Neural cell (in vitro differentiated cells): ENCODE data around the gene PAX3.

Source experiments
- CTCF ChIP-seq: fragments of 450-650 bp; IDR thresholded peaks from 2 replicates; pipeline ENCODE4 v1.5.1; 2014; ENCODE audit warnings: antibody characterized with exemption, mild to moderate bottlenecking, moderate library complexity; ENCODE audit not compliant: poor library complexity, severe bottlenecking
- MXI1 ChIP-seq: fragments of 450-650 bp; conservative IDR thresholded peaks from 2 replicates; pipeline ENCODE4 v1.6.1; 2014; ENCODE audit warnings: antibody characterized with exemption, mild to moderate bottlenecking; ENCODE audit not compliant: poor library complexity, severe bottlenecking
- REST ChIP-seq: IDR thresholded peaks from 2 replicates; pipeline ENCODE4 v1.6.1; 2012; ENCODE audit warnings: borderline replicate concordance
- SMC3 ChIP-seq: fragments of 450-650 bp; conservative IDR thresholded peaks from 2 replicates; pipeline ENCODE4 v1.6.1; 2014; ENCODE audit warnings: antibody characterized with exemption, mild to moderate bottlenecking, moderate library complexity; ENCODE audit not compliant: poor library complexity

- TF ChIP-seq SMC3: no peak
- TF ChIP-seq CTCF: no peak
- TF ChIP-seq MXI1: no peak
- no peak for TF ChIP-seq REST
Measured at GRCh38 chr2:222333397-222333796, 34.6 kb upstream of the PAX3 start.
